ENCODE data around the gene TAGLN2.

- no peak for TF ChIP-seq BCL6 (CRISPR knock-in tag; IDR thresholded peaks at IDR 0.05)
- TF ChIP-seq L3MBTL2 (IDR thresholded peaks at IDR 0.05), result no peak
- TF ChIP-seq TCFL5 (CRISPR knock-in tag; conservative IDR thresholded peaks at IDR 0.05), result no peak
- TF ChIP-seq FOXA3 (CRISPR knock-in tag; conservative IDR thresholded peaks at IDR 0.05 in 1 of 2, IDR thresholded peaks at IDR 0.05 in 1 of 2), result no peak
- TF ChIP-seq HMG20A (CRISPR knock-in tag; conservative IDR thresholded peaks at IDR 0.05), result no peak
- TF ChIP-seq ATF3 (IDR thresholded peaks at IDR 0.05), result no peak
- no peak for TF ChIP-seq ATF3 (CRISPR knock-in tag; conservative IDR thresholded peaks at IDR 0.05)
- no peak for TF ChIP-seq MYNN (IDR thresholded peaks at IDR 0.05)
- no peak for TF ChIP-seq MYNN (CRISPR knock-in tag; IDR thresholded peaks at IDR 0.05)
- TF ChIP-seq, protein P1, sequence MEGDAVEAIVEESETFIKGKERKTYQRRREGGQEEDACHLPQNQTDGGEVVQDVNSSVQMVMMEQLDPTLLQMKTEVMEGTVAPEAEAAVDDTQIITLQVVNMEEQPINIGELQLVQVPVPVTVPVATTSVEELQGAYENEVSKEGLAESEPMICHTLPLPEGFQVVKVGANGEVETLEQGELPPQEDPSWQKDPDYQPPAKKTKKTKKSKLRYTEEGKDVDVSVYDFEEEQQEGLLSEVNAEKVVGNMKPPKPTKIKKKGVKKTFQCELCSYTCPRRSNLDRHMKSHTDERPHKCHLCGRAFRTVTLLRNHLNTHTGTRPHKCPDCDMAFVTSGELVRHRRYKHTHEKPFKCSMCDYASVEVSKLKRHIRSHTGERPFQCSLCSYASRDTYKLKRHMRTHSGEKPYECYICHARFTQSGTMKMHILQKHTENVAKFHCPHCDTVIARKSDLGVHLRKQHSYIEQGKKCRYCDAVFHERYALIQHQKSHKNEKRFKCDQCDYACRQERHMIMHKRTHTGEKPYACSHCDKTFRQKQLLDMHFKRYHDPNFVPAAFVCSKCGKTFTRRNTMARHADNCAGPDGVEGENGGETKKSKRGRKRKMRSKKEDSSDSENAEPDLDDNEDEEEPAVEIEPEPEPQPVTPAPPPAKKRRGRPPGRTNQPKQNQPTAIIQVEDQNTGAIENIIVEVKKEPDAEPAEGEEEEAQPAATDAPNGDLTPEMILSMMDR (IDR thresholded peaks at IDR 0.05 in 2 of 3, conservative IDR thresholded peaks at IDR 0.05 in 1 of 3; ENCODE audit: insufficient read depth in 2 of 3, low read depth in 1 of 3, low read length in 3 of 3), result no peak
- no peak for TF ChIP-seq CBFB (CRISPR knock-in tag; IDR thresholded peaks at IDR 0.05)
These were observed 44.9 kb downstream of the TAGLN2 start for GRCh38 chr1:159880430-159880829.
